HepG2 (cell line): Measurements from ENCODE around the gene OSR1. TPM values are rescaled to one million over a fixed set of nuclear protein-coding genes. Genes with fewer than 3 reads are reported as not detected.

Source experiments
- CREBL2 ChIP-seq: sonication (generic); formaldehyde crosslinking; IDR thresholded peaks from 2 replicates; pipeline ENCODE4 v1.8.1; 2023; ENCODE audit warnings: missing genetic modification reagents, mild to moderate bottlenecking, borderline replicate concordance
- FOSL2 ChIP-seq: sonication (generic); formaldehyde crosslinking; IDR thresholded peaks from 2 replicates; pipeline ENCODE4 v1.4.0; 2020; ENCODE audit warnings: missing genetic modification reagents
- HNRNPUL1 ChIP-seq: fragments of 200-400 bp; formaldehyde crosslinking; IDR thresholded peaks from 2 replicates; pipeline ENCODE4 v1.6.1; 2017; ENCODE audit warnings: low read depth, mild to moderate bottlenecking, low read length, moderate library complexity
- MYPOP ChIP-seq: sonication (generic); formaldehyde crosslinking; IDR thresholded peaks from 2 replicates; pipeline ENCODE4 v1.8.1; 2023; ENCODE audit warnings: mild to moderate bottlenecking, moderate library complexity, missing genetic modification reagents
- NFIC ChIP-seq: IDR thresholded peaks from 2 replicates; pipeline ENCODE4 v1.6.1; 2012; ENCODE audit warnings: mild to moderate bottlenecking, low read length, inconsistent platforms
- RBFOX2 ChIP-seq: fragments of 200-400 bp; formaldehyde crosslinking; IDR thresholded peaks from 2 replicates; pipeline ENCODE4 v1.6.1; 2017; ENCODE audit warnings: low read depth, mild to moderate bottlenecking, low read length
- STAT6 ChIP-seq: sonication (generic); formaldehyde crosslinking; IDR thresholded peaks from 2 replicates; pipeline ENCODE4 v1.4.0; 2020; ENCODE audit warnings: missing genetic modification reagents, mild to moderate bottlenecking, borderline replicate concordance
- SYNCRIP ChIP-seq: fragments of 200-400 bp; formaldehyde crosslinking; IDR thresholded peaks from 2 replicates; pipeline ENCODE4 v1.6.1; 2018; ENCODE audit warnings: mild to moderate bottlenecking, low read depth, low read length; ENCODE audit not compliant: insufficient read depth
- TAF15 ChIP-seq: fragments of 200-400 bp; formaldehyde crosslinking; IDR thresholded peaks from one replicate; pipeline ENCODE4 v1.6.1; 2018; ENCODE audit warnings: mild to moderate bottlenecking, low read depth, low read length; ENCODE audit not compliant: poor library complexity, severe bottlenecking
- TCF7 ChIP-seq: sonication (generic); IDR thresholded peaks from 2 replicates; pipeline ENCODE4 v1.6.1; 2016; ENCODE audit warnings: antibody characterized with exemption, low read depth
- TGIF2 ChIP-seq: IDR thresholded peaks from 2 replicates; pipeline ENCODE4 v1.6.1; 2016; ENCODE audit warnings: control low read depth, missing compliant biosample characterization
- U2AF1 ChIP-seq: fragments of 200-400 bp; formaldehyde crosslinking; optimal IDR thresholded peaks from 2 replicates; pipeline ENCODE3; 2017; ENCODE audit warnings: mild to moderate bottlenecking, low read depth, low read length
- ZC3H4 ChIP-seq: sonication (generic); formaldehyde crosslinking; IDR thresholded peaks from 2 replicates; pipeline ENCODE4 v1.4.0; 2020; ENCODE audit warnings: missing genetic modification reagents, borderline replicate concordance
- ZNF143 ChIP-seq: sonication (generic); formaldehyde crosslinking; IDR thresholded peaks from 2 replicates; pipeline ENCODE4 v1.4.0; 2020; ENCODE audit warnings: missing genetic modification reagents
- ZNF281 ChIP-seq: sonication (generic); formaldehyde crosslinking; IDR thresholded peaks from 2 replicates; pipeline ENCODE4 v1.4.0; 2020; ENCODE audit warnings: missing genetic modification reagents, borderline replicate concordance
- ZNF362 ChIP-seq: sonication (generic); formaldehyde crosslinking; IDR thresholded peaks from 2 replicates; pipeline ENCODE4 v1.4.0; 2020; ENCODE audit warnings: missing genetic modification reagents, mild to moderate bottlenecking, borderline replicate concordance
- ZNF414 ChIP-seq: sonication (generic); formaldehyde crosslinking; IDR thresholded peaks from 2 replicates; pipeline ENCODE4 v1.5.0; 2020; ENCODE audit warnings: missing genetic modification reagents
- ZNF615 ChIP-seq: sonication (generic); formaldehyde crosslinking; IDR thresholded peaks from 2 replicates; pipeline ENCODE4 v1.5.0; 2020; ENCODE audit warnings: mild to moderate bottlenecking, missing genetic modification reagents, borderline replicate concordance
- ZNF83 ChIP-seq: sonication (generic); formaldehyde crosslinking; IDR thresholded peaks from 2 replicates; pipeline ENCODE4 v1.4.0; 2020; ENCODE audit warnings: missing genetic modification reagents, mild to moderate bottlenecking, borderline replicate concordance
- polyA plus RNA-seq, 8 experiments: library from polyadenylated mRNA; depleted of rRNA in 3 of 8; stranded (reverse) in 7 of 8; unstranded in 1 of 8; fragments of >200 nt; fragmentation: Illumina TruSeq in 4 of 8; extraction: Trizol in 4 of 8; gene quantifications; 2 replicates each; pipeline versions ENCODE4 v1.2.1 to v1.2.3, GENCODE V29; 2011 to 2016; ENCODE audit warnings: low read depth in 4 of 8, missing spikeins in 1 of 8, mixed read lengths in 1 of 8; ENCODE audit not compliant: insufficient read depth in 1 of 8
- total RNA-seq, 5 experiments: library from RNA; depleted of rRNA; stranded (reverse); fragments of >200 nt; fragmentation: Illumina TruSeq; extraction: Trizol; gene quantifications; 2 replicates each; pipeline ENCODE4 v1.2.3, GENCODE V29; 2016; ENCODE audit warnings: low read depth in 1 of 5

Gene OSR1
- total and polyA plus RNA-seq, 2 of the 13 experiments (the other 11 are each of a cell fraction or from before 2014, with no cell fraction given), result 0.63 to 1.1 TPM

GRCh38 chr2:19347619-19348562 is 10.5 kb downstream of the OSR1 start (continued):
- TF ChIP-seq ZNF281 (CRISPR knock-in tag) (no peak), ZNF143 (CRISPR knock-in tag) (0 out of 2 replicates have a peak, but pooled peaks have one; percentile 37), TCF7 (no peak), FOSL2 (CRISPR knock-in tag) (peak; percentile 48), TAF15 (no peak), ZNF615 (CRISPR knock-in tag) (0 out of 2 replicates have a peak, but pooled peaks have one; percentile 73), RBFOX2 (peak; percentile 100), SYNCRIP (no peak), ZNF414 (peak; percentile 91), MYPOP (peak; percentile 91), ZC3H4 (CRISPR knock-in tag) (no peak; the same call in 1 of the 2 replicates), HNRNPUL1 (no peak), NFIC (no peak), STAT6 (CRISPR knock-in tag) (peak; percentile 54; the same call in 1 of the 2 replicates), TGIF2 (0 out of 2 replicates have a peak, but pooled peaks have one; percentile 38), ZNF83 (no peak), ZNF362 (CRISPR knock-in tag) (no peak), U2AF1 (no peak), CREBL2 (CRISPR knock-in tag) (no peak)
